Endothelial cell (in vitro differentiated cells): ENCODE measurements around the gene APOH. TPM values are rescaled to one million over a fixed set of nuclear protein-coding genes. Genes with fewer than 3 reads are reported as not detected.

Experiments used
- DNase-seq: peaks from one replicate; pipeline ENCODE4 v3.0.0; 2021; ENCODE audit warnings: low spot score
- H3K27ac Mint-ChIP-seq: one replicate; pipeline ENCODE4 v1.8.0; 2021; ENCODE audit warnings: mixed read lengths, inconsistent platforms; ENCODE audit not compliant: unreplicated experiment
- H3K27me3 Mint-ChIP-seq: one replicate; pipeline ENCODE4 v1.8.0; 2021; ENCODE audit warnings: mild to moderate bottlenecking, moderate library complexity, mixed read lengths, inconsistent platforms; ENCODE audit not compliant: unreplicated experiment
- H3K36me3 Mint-ChIP-seq: one replicate; pipeline ENCODE4 v1.8.0; 2021; ENCODE audit warnings: mild to moderate bottlenecking, low read depth, mixed read lengths, inconsistent platforms; ENCODE audit not compliant: unreplicated experiment
- H3K4me1 Mint-ChIP-seq: one replicate; pipeline ENCODE4 v1.8.0; 2021; ENCODE audit warnings: mild to moderate bottlenecking, mixed read lengths, inconsistent platforms; ENCODE audit not compliant: unreplicated experiment
- H3K4me3 Mint-ChIP-seq: one replicate; pipeline ENCODE4 v1.8.0; 2021; ENCODE audit warnings: mild to moderate bottlenecking, mixed read lengths, inconsistent platforms; ENCODE audit not compliant: unreplicated experiment
- H3K9me3 Mint-ChIP-seq: one replicate; pipeline ENCODE4 v1.8.0; 2021; ENCODE audit warnings: mixed read lengths, inconsistent platforms; ENCODE audit not compliant: unreplicated experiment
- total RNA-seq: library from RNA; stranded (reverse); fragmentation: NEBNext Ultra II Directional; extraction: Animal tissue kit (Norgen Biotek cat#: 25700); gene quantifications from one replicate; pipeline ENCODE4 v1.2.1, GENCODE V29; 2021; ENCODE audit not compliant: unreplicated experiment
- TF ChIP-seq, protein P1 (sequence below): fragments of 200-600 bp; sonication (generic); IDR thresholded peaks from one replicate; pipeline ENCODE4 v1.5.0; 2021; ENCODE audit warnings: antibody characterized with exemption; ENCODE audit not compliant: unreplicated experiment

The APOH gene
- total RNA-seq, 1 donor from 2014 or later = not detected

DNA sequence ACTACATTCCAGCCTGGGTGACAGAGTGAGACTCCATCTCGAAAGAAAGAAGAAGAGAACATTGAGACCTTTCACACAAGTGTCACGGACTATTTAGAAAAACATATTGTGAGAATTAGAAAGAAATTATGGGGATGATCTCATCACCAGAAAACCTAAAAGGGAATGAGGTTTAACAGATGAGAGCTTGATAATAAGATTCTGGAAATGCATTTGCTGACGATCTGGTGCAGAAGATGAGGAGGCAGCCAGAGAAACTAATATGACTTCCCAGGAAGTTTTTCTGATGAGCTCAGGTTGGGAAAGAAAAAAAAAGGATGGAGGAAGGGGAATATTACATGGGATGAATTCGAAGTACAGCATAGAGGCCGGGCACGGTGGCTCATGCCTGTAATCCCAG lies 10.8 kb upstream of the APOH start:
- TF ChIP-seq, protein P1, sequence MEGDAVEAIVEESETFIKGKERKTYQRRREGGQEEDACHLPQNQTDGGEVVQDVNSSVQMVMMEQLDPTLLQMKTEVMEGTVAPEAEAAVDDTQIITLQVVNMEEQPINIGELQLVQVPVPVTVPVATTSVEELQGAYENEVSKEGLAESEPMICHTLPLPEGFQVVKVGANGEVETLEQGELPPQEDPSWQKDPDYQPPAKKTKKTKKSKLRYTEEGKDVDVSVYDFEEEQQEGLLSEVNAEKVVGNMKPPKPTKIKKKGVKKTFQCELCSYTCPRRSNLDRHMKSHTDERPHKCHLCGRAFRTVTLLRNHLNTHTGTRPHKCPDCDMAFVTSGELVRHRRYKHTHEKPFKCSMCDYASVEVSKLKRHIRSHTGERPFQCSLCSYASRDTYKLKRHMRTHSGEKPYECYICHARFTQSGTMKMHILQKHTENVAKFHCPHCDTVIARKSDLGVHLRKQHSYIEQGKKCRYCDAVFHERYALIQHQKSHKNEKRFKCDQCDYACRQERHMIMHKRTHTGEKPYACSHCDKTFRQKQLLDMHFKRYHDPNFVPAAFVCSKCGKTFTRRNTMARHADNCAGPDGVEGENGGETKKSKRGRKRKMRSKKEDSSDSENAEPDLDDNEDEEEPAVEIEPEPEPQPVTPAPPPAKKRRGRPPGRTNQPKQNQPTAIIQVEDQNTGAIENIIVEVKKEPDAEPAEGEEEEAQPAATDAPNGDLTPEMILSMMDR = no peak
- Mint-ChIP-seq H3K36me3 (no peaks in the 10 kb centered on the region), H3K4me3 (no peak overlapping the region), H3K27me3 (no peaks in the 10 kb centered on the region), H3K27ac (no peak overlapping the region), H3K4me1 (no peaks in the 10 kb centered on the region), H3K9me3 (no peaks in the 10 kb centered on the region)
- DNase-seq = no peak

GRCh38 chr17:66235377-66235994 lies 6.3 kb upstream of the APOH start:
- H3K27ac Mint-ChIP-seq = no peak overlapping the region
- H3K4me3 Mint-ChIP-seq = no peak overlapping the region
- TF ChIP-seq, protein P1 = no peak
- no peaks in the 10 kb centered on the region for H3K9me3 Mint-ChIP-seq
- no peaks in the 10 kb centered on the region for H3K36me3 Mint-ChIP-seq
- no peaks in the 10 kb centered on the region for H3K4me1 Mint-ChIP-seq
- H3K27me3 Mint-ChIP-seq = no peaks in the 10 kb centered on the region
- DNase-seq = no peak

GRCh38 chr17:66234611-66235010 lies 5.4 kb upstream of the APOH start:
- TF ChIP-seq, protein P1 = no peak
- no peak for DNase-seq
- no peaks in the 10 kb centered on the region for H3K9me3 Mint-ChIP-seq
- no peaks in the 10 kb centered on the region for H3K4me1 Mint-ChIP-seq
- no peaks in the 10 kb centered on the region for H3K27me3 Mint-ChIP-seq
- no peaks in the 10 kb centered on the region for H3K36me3 Mint-ChIP-seq
- no peak overlapping the region for H3K27ac Mint-ChIP-seq
- no peak overlapping the region for H3K4me3 Mint-ChIP-seq

DNA sequence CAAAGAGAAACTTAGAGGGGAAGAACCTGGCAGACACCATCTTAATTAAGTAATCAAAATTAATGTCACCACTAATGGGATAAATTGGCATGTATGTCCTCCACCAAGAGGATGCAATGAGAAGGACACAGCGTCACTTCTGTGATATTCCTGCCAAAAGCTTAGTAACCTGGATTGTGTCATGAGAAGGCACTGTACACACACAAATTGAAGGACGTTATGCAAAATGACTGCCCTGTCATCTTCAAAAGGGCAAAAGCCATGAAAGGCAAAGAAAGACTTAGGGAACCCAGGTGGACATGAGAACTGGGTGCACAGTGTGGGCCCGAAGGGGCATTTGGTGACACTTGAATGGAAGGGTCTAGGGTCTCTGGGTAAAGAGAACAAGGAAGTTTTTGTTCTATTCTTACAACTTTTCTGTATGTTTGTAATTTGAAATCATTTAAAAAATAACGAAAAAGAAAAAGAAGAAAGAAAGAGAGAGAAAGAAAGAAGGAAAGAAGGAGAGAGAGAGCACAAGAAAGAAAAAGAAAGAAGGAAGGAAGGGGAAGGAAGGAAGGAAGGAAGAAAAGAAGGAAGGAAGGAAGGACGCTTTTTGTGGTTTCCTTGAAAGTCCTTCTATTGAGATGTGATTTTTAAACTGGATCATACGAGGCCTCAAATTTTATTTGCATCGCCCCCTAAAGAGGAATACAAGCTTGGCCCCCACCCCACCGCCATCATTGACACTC lies 4.0 kb upstream of the APOH start:
- Mint-ChIP-seq H3K36me3 (no peaks in the 10 kb centered on the region), H3K9me3 (no peaks in the 10 kb centered on the region), H3K4me1 (no peaks in the 10 kb centered on the region), H3K27ac (no peak overlapping the region), H3K4me3 (no peak overlapping the region), H3K27me3 (no peaks in the 10 kb centered on the region)
- no peak for DNase-seq
- TF ChIP-seq, protein P1 = no peak

DNA sequence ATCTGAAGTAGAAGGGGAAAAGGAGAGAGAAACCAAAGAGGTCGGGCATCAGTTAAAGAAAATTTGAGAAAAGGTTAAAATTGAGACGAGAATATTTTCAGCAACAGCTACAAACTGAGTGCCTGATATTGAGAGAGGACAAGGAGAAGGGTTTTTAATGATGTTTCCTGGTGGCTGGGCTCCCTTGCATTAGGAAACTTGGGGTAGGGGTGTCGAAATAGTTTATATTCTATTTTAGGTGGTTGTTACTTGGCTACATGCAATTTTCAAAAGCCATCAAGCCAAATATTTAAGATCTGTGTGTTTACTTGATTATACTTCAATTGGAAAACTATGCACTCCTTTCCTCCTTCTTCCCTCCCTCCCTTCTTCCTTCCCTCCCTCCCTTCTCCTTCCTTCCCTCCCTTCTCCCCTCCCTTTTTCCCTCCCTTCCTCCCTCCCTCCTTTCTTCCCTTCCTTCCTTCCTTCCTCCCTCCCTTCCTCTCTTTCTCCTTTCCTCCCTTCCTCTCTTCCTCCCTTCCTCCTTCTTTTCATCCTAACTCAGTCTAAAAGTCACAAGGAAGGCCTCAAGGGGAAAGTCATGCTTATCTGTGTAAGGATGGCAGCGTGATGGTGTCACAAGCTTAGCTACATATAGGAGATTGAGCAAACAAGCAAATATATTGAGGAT lies 1.8 kb upstream of the APOH start:
- Mint-ChIP-seq H3K4me3 (no peak overlapping the region), H3K36me3 (no peaks in the 10 kb centered on the region), H3K27me3 (no peaks in the 10 kb centered on the region), H3K9me3 (no peaks in the 10 kb centered on the region), H3K4me1 (no peaks in the 10 kb centered on the region), H3K27ac (no peak overlapping the region)
- no peak for DNase-seq
- TF ChIP-seq, protein P1 = no peak
